Thyroid gland (tissue), 4 donors: ENCODE measurements around the gene FAT4. TPM values are rescaled to one million over a fixed set of nuclear protein-coding genes. Genes with fewer than 3 reads are reported as not detected.

Experiments used
- DNase-seq, 2 donors: peaks; one replicate each; pipeline ENCODE4 v3.0.0-alpha.2; 2019
- H3K27ac ChIP-seq, 3 donors: fragments of 200-600 bp; sonication (generic); 1 replicate in 2 of 3; 2 replicates in 1 of 3; pipeline ENCODE4 v1.5.1; 2016 to 2019; ENCODE audit warnings: mild to moderate bottlenecking in 1 of 3, moderate library complexity in 1 of 3
- H3K27me3 ChIP-seq: fragments of 200-600 bp; sonication (generic); one replicate; pipeline ENCODE4 v1.5.1; 2019
- H3K36me3 ChIP-seq, 2 donors: fragments of 200-600 bp; sonication (generic); one replicate each; pipeline ENCODE4 v1.5.1; 2016 to 2019
- H3K4me1 ChIP-seq, 2 donors: fragments of 200-600 bp; sonication (generic); one replicate each; pipeline ENCODE4 v1.5.1; 2017 to 2019
- H3K4me3 ChIP-seq, 3 donors: fragments of 200-600 bp; sonication (generic); replicated peaks in 1 of 3; 1 replicate in 2 of 3; 2 replicates in 1 of 3; pipeline ENCODE4 v1.5.1; 2016; ENCODE audit warnings: mild to moderate bottlenecking in 1 of 3
- H3K9me3 ChIP-seq: fragments of 200-600 bp; sonication (generic); one replicate; pipeline ENCODE4 v1.5.1; 2017
- POLR2A ChIP-seq, 2 donors: fragments of 450-650 bp; IDR thresholded peaks; one replicate each; pipeline ENCODE4 v1.6.1; 2017; ENCODE audit warnings: antibody characterized with exemption in 2 of 2, mild to moderate bottlenecking in 2 of 2, moderate library complexity in 1 of 2
- WGBS, 2 donors: methylation state at CpG; one replicate each; pipeline ENCODE4 v1.1.5; 2017; 5-methylcytosine and 5-hydroxymethylcytosine counted together
- intact Hi-C: fragments of 100-400 bp; cut with DNase I; formaldehyde crosslinking; loops from one replicate; pipeline ENCODE4 v1.15.1; 2023
- total RNA-seq, 4 donors: library from RNA; depleted of rRNA; stranded (reverse); fragments of >200 nt; gene quantifications; one replicate each; pipeline ENCODE4 v1.2.3, GENCODE V29; 2016
- TF ChIP-seq, protein P1 (sequence below), 6 experiments: fragments of 200-600 bp in 3 of 6; fragments of 450-650 bp in 3 of 6; sonication (generic) in 3 of 6; IDR thresholded peaks; one replicate each; pipeline ENCODE4 v1.5.1; 2016 to 2019; ENCODE audit warnings: antibody characterized with exemption in 6 of 6, mild to moderate bottlenecking in 2 of 6, inconsistent platforms in 1 of 6, moderate library complexity in 1 of 6

The FAT4 gene
- total RNA-seq, 4 donors from 2014 or later: 29.3 to 49.8 (median 40.2) TPM

DNA sequence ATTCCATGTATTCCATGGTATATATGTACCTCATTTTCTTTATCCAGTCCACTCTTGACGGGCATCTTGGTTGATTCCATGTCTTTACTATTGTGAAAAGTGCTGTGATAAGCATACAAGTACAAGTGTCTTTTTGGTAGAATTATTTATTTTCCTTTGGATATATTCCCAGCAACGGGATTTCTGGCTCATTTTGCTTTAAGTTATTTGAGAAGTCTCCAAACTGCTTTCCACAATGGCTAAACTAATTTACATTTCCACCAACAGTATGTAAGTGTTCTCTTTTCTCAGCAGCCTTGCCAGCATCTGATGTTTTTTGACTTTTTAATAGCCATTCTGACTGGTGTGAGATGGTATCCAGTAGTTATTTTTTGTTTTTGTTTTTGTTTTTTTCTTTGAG lies 17.6 kb upstream of the FAT4 start:
- H3K27me3 ChIP-seq: no peaks in the 10 kb centered on the region
- WGBS, 2 donors: 60 to 88% methylated on average over 2 of the region's 2 CpGs

DNA sequence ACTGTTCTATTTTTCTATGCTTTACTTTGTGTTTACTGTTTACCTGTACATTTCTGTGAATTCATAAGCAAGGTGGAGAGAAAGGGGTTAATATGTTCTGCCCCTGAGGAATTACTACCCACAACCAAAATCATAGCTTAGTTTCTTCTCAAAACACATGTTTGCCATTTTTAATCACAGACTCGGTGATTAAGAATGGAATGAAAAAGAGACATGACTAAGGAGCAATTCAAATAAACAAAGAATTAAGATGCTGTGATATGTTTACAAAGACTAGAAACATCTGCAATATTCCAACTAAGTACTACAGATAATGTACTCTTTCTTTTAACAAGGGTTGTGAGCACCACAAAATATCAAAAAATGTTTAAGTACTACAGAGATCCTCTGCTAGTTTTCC lies 11.7 kb upstream of the FAT4 start:
- Histone ChIP-seq H3K27ac (no peak overlapping the region), H3K4me3 (no peak overlapping the region), H3K9me3 (no peaks in the 10 kb centered on the region), H3K4me1 (no peaks in the 10 kb centered on the region), H3K36me3 (no peaks in the 10 kb centered on the region), H3K27me3 (no peaks in the 10 kb centered on the region)
- 68 to 70% methylated on average over 1 of the region's 1 CpG for WGBS, 2 donors
- DNase-seq: no peak
- no peak for TF ChIP-seq POLR2A (IDR thresholded peaks at IDR 0.05)
- TF ChIP-seq, protein P1, sequence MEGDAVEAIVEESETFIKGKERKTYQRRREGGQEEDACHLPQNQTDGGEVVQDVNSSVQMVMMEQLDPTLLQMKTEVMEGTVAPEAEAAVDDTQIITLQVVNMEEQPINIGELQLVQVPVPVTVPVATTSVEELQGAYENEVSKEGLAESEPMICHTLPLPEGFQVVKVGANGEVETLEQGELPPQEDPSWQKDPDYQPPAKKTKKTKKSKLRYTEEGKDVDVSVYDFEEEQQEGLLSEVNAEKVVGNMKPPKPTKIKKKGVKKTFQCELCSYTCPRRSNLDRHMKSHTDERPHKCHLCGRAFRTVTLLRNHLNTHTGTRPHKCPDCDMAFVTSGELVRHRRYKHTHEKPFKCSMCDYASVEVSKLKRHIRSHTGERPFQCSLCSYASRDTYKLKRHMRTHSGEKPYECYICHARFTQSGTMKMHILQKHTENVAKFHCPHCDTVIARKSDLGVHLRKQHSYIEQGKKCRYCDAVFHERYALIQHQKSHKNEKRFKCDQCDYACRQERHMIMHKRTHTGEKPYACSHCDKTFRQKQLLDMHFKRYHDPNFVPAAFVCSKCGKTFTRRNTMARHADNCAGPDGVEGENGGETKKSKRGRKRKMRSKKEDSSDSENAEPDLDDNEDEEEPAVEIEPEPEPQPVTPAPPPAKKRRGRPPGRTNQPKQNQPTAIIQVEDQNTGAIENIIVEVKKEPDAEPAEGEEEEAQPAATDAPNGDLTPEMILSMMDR (IDR thresholded peaks at IDR 0.05): no peak
- intact Hi-C loops: no loop called here

More for the DNA sequence above, 17.6 kb upstream of the FAT4 start:
- H3K9me3 ChIP-seq: no peaks in the 10 kb centered on the region
- H3K27ac ChIP-seq: no peak overlapping the region
- intact Hi-C loops: no loop called here
- no peaks in the 10 kb centered on the region for H3K4me1 ChIP-seq
- no peak for DNase-seq
- no peaks in the 10 kb centered on the region for H3K36me3 ChIP-seq
- H3K4me3 ChIP-seq: no peak overlapping the region
- TF ChIP-seq POLR2A (IDR thresholded peaks at IDR 0.05): no peak
- TF ChIP-seq, protein P1 (IDR thresholded peaks at IDR 0.05): no peak

DNA sequence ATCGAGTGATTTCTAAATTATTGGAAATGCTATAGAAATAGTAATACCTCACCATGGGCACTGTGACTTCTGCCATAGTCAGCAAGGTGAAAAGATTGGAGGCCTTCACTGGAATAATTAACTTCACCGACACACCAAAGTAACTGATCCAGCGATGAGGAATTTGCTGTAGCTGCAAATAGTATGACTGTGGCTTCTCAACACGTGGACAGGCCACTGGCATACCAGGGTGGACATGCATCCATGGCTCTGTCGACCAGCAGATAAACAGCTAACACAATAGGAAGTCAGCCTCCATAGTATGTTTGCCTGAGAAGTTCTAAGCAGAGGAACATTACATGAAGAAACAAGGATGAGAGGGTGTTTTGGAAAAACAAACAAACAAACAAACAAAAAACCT lies 10.9 kb upstream of the FAT4 start:
- H3K27me3 ChIP-seq: no peaks in the 10 kb centered on the region
- WGBS, 2 donors: 83 to 88% methylated on average over 5 of the region's 5 CpGs
- no peak for DNase-seq
- H3K4me3 ChIP-seq: no peak overlapping the region
- no peaks in the 10 kb centered on the region for H3K9me3 ChIP-seq
- no peaks in the 10 kb centered on the region for H3K4me1 ChIP-seq
- intact Hi-C loops: no loop called here
- no peak overlapping the region for H3K27ac ChIP-seq
- TF ChIP-seq POLR2A (IDR thresholded peaks at IDR 0.05): no peak
- TF ChIP-seq, protein P1 (IDR thresholded peaks at IDR 0.05): no peak
- H3K36me3 ChIP-seq: no peaks in the 10 kb centered on the region

DNA sequence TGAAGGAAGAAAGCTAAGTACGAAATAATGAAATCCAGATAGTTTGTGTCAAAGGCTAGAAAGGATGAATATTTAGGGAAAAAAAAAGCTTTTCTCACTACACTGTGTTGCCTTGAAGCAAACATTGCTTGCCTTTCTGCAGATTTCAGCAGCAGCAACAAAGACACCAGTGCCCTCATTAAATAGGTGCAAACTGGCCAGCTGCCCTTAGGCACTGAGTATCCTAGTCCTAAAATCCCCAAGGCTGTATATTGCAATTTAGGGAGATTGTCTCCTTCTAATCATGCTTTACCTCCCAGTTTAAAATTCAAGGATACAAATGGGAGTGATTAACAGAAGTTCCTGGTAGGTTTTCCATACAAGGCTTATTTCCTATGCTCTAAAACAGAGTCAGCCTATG lies 8.6 kb upstream of the FAT4 start:
- Histone ChIP-seq H3K4me3 (no peak overlapping the region), H3K27me3 (no peaks in the 10 kb centered on the region), H3K27ac (no peak overlapping the region), H3K9me3 (no peaks in the 10 kb centered on the region), H3K36me3 (no peaks in the 10 kb centered on the region), H3K4me1 (no peaks in the 10 kb centered on the region)
- no peak for DNase-seq
- intact Hi-C loops: no loop called here
- TF ChIP-seq, protein P1 (IDR thresholded peaks at IDR 0.05): no peak
- TF ChIP-seq POLR2A (IDR thresholded peaks at IDR 0.05): no peak
- 89 to 93% methylated on average over 1 of the region's 1 CpG for WGBS, 2 donors

DNA sequence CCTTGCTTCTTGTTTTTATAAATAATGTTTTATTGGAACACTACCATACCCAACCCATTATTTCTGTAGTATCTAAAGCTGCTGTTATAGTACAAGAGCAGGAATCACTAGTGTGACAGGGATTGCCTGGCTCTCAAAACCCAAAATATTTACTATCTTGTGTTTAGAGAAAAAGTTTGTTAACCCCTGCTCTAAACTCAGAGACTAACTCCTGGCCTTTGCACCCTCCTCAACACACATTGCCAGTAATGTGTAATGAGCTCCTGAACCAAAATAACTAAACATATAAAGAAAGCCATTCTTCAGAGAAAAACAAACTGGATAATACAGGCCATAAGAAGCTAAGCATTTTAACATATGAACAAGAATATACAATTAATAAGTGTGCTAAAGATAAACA lies 8.2 kb upstream of the FAT4 start:
- TF ChIP-seq, protein P1 (IDR thresholded peaks at IDR 0.05): no peak
- TF ChIP-seq POLR2A (IDR thresholded peaks at IDR 0.05): no peak
- no peak for DNase-seq
- Histone ChIP-seq H3K27me3 (no peaks in the 10 kb centered on the region), H3K9me3 (no peaks in the 10 kb centered on the region), H3K36me3 (no peaks in the 10 kb centered on the region), H3K27ac (no peak overlapping the region), H3K4me1 (no peaks in the 10 kb centered on the region), H3K4me3 (no peak overlapping the region)
- intact Hi-C loops: no loop called here
